Measurements from ENCODE around the gene CYB561D2.

The CYB561D2 gene

DNA sequence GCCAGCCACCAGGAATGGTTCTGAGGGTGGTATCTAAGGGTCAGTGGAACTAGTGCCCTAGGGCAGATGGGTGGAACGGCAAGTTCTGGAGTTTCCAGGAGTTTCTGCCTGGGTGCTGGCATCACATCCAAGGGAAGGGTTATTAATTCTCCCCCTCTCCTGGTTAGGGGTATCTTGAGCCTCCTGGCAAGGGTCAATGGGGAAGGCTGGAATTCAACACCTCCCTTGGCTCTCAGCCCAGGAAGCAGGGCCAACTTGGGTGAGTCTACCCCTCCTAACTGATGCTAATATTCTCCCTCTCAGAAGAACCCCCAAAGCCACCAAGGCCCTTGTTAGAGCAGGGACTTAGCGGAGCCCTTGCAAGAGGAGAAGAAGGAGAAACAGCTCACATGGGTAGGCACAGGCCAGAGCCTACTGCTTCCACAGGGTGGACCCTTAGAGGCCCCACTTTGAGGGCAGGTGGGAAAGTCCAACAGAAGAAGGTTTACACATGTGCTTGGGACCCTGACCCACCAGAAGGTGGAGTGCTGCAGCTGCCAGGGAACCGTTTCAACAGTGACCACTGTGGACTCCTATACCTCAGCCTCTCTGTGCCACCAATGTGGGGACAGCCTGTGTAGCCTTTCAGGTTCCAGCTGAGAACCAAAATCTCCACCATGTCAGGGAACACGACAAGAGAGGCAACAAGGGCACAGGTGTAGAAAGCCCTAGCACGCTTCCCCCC lies 5.3 kb downstream of the CYB561D2 start:
- peak overlapping the region; percentile 90 for H3K4me3 ChIP-seq (ENCODE audit: low read depth, low read length)
- DNase-seq (ENCODE audit: low read depth): no peak
- TF ChIP-seq, protein P1, sequence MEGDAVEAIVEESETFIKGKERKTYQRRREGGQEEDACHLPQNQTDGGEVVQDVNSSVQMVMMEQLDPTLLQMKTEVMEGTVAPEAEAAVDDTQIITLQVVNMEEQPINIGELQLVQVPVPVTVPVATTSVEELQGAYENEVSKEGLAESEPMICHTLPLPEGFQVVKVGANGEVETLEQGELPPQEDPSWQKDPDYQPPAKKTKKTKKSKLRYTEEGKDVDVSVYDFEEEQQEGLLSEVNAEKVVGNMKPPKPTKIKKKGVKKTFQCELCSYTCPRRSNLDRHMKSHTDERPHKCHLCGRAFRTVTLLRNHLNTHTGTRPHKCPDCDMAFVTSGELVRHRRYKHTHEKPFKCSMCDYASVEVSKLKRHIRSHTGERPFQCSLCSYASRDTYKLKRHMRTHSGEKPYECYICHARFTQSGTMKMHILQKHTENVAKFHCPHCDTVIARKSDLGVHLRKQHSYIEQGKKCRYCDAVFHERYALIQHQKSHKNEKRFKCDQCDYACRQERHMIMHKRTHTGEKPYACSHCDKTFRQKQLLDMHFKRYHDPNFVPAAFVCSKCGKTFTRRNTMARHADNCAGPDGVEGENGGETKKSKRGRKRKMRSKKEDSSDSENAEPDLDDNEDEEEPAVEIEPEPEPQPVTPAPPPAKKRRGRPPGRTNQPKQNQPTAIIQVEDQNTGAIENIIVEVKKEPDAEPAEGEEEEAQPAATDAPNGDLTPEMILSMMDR (IDR thresholded peaks at IDR 0.05; ENCODE audit: low read depth, low read length, missing control alignments): peak; percentile 16
- in situ Hi-C loops (cut with HindIII; ENCODE audit: low sequenced_read_pairs): no loop called here

DNA sequence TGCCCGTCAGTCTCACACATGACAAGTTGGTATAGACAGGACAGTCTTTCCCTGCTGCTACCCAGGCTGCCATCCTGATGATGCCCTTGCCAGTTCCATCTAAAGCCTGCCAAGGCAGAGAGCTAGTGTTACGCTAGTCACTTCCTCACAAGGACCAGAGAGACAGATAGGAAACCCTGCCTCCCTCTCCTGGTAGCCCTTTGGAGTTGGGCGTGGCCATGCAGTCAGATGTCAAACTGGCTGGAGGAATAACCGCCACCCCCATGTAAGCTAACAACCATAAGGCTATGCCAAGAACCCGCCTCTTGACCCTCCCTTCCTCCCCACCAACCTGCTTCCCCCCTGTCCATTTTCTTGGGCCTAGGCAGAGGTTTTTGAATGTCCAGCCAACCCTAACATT lies 5.9 kb downstream of the CYB561D2 start:
- TF ChIP-seq, protein P1 (IDR thresholded peaks at IDR 0.05; ENCODE audit: low read depth, low read length, missing control alignments): no peak
- H3K4me3 ChIP-seq (ENCODE audit: low read depth, low read length): peak overlapping the region; percentile 90
- DNase-seq (ENCODE audit: low read depth): no peak
- in situ Hi-C loops (cut with HindIII; ENCODE audit: low sequenced_read_pairs): no loop called here

DNA sequence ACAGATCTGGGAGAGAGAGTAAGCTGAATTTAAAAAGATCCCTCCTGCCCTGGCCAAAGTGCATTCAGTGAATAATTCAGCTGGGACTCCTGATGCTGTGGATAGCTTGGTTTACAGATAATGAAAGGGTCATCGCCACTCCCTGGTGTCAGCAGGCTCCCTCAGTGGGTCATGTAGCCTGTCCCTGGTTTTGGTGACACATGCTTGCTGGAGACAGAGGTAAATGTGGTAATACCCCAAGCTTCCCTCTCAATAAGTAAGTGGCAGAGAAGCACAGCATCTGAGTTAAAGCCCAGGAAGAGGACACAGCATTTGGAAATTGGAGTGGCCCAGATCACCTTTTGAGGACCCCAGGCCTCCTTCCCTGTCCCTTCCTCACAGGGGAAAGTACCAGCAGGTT lies 6.8 kb downstream of the CYB561D2 start:
- DNase-seq (ENCODE audit: low read depth): no peak
- H3K4me3 ChIP-seq (ENCODE audit: low read depth, low read length): peak overlapping the region; percentile 90
- TF ChIP-seq, protein P1 (IDR thresholded peaks at IDR 0.05; ENCODE audit: low read depth, low read length, missing control alignments): no peak
- in situ Hi-C loops (cut with HindIII; ENCODE audit: low sequenced_read_pairs): no loop called here

DNA sequence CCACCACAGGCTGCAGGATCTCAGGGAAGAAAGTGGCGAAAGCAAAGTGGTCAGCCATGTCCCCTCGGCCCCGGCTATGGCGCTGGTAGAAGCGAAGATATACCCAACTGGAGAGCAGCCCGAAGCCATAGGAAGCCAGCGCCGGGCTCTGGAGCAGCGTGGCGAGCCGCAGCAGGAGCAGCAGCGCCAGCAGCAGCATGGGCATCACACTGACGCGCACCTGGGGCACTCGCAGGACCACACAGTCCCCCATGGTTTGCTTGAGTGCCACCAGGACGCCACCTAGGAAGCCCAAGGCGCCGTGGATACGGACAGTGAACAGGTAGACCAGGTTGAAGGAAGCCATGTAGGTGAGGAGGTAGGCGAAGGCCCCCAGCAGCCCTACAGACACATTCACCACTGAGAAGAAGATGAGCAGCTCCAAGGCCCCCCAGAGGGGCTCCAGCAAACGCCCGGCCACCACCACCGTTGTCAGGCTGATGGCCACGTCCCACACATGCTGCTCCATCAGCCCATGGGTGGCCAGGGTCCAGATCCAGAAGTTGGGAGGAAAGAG lies 7.8 kb downstream of the CYB561D2 start:
- DNase-seq (ENCODE audit: low read depth): no peak
- in situ Hi-C loops (cut with HindIII; ENCODE audit: low sequenced_read_pairs): no loop called here
- TF ChIP-seq, protein P1 (IDR thresholded peaks at IDR 0.05; ENCODE audit: low read depth, low read length, missing control alignments): no peak
- H3K4me3 ChIP-seq (ENCODE audit: low read depth, low read length): peak overlapping the region; percentile 90

DNA sequence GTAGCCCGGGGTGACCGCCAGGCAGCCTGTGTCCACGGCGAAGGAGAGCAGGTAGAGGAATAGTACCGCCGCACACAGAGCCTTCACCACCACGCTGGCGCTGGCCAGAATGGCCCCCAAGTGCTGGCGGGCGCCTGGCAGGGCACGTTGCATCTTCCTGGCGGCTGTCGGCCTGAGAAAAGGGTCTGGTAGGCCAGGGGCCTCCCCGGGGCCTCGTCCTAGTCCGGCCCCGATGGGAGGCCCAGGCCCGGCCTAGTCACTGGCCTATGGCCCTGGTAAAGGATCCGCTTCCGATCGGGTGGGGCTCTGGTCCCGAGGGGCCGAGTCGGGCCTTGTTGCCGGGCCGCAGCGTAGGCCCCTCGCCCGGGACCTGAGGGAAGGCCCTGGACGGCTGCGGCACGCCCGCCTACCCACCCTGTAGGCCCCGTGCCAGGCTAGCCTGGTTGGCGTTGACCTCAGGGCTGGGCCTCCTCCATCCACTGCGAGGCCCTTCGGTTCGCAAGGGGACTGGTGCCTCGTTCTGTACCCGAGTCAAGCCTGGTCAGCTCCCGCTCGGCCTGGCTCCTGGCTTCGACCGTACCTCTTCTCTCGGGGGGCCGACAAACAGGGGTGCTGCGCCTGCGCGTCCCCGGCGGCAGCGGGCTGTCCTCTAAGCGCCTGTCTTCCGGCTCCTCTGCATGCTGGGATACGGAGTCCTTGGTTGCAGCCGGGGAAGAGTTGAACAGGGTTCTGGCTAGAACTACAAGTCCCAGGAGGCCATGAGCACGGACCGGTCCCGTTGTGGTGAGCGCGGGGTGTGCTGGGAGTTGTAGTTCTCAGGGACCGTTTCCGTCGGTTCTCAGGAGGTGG lies 8.5 kb downstream of the CYB561D2 start, which contains the start of gene TMEM115:
Gene TMEM115, minus strand, starts transcription at position 611 of the 849 bp plus-strand sequence. Its CDS starts 458 bp downstream, at position 153.
- H3K4me3 ChIP-seq (ENCODE audit: low read depth, low read length): peak within 1 kb of the TSS; percentile 90
- in situ Hi-C loops (cut with HindIII; ENCODE audit: low sequenced_read_pairs): no loop called here
- peak; percentile 97 for DNase-seq (ENCODE audit: low read depth)
- TF ChIP-seq, protein P1 (IDR thresholded peaks at IDR 0.05; ENCODE audit: low read depth, low read length, missing control alignments): no peak

DNA sequence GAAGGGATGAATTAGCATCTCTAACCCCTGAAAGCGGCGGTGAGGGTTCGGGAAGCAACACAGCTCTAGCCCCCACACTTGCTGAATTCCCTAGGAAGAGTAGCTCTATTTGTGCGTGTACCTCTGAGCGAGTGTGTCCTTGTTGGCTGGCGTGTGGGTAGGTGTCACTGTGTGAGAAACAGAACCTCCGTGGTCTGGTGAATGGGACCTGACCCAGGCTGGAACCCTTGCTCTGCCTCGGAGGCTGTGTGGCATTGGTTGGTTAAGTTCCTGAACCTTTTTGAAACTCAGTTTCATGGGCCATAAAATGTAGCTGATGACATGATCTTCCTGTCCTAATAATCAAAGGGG lies 9.1 kb downstream of the CYB561D2 start:
- in situ Hi-C loops (cut with HindIII; ENCODE audit: low sequenced_read_pairs): no loop called here
- TF ChIP-seq, protein P1 (IDR thresholded peaks at IDR 0.05; ENCODE audit: low read depth, low read length, missing control alignments): no peak
- H3K4me3 ChIP-seq (ENCODE audit: low read depth, low read length): peak overlapping the region; percentile 90
- no peak for DNase-seq (ENCODE audit: low read depth)
